Thymus (tissue), 11 donors: ENCODE results near the gene NDRG4. TPM values are rescaled to one million over a fixed set of nuclear protein-coding genes. Genes with fewer than 3 reads are reported as not detected.

Source experiments
- DNase-seq, 9 donors: peaks; one replicate each; pipeline ENCODE4 v3.0.0-alpha.2; 2013; ENCODE audit warnings: low spot score in 9 of 9, low read depth in 6 of 9, missing footprints in 1 of 9
- H3K27ac ChIP-seq, 2 donors: one replicate each; pipeline ENCODE4 v1.5.1; 2013; ENCODE audit warnings: control low read depth in 1 of 2, low read depth in 1 of 2, low read length in 1 of 2, mild to moderate bottlenecking in 1 of 2, moderate library complexity in 1 of 2
- H3K27me3 ChIP-seq, 2 donors: one replicate each; pipeline ENCODE4 v1.5.1; 2013; ENCODE audit warnings: low read length in 1 of 2; ENCODE audit not compliant: control insufficient read depth in 2 of 2, insufficient read depth in 1 of 2
- H3K36me3 ChIP-seq, 2 donors: one replicate each; pipeline ENCODE4 v1.5.1; 2013; ENCODE audit warnings: low read length in 1 of 2, mild to moderate bottlenecking in 1 of 2, moderate library complexity in 1 of 2; ENCODE audit not compliant: control insufficient read depth in 2 of 2, insufficient read depth in 2 of 2
- H3K4me1 ChIP-seq, 2 donors: one replicate each; pipeline ENCODE4 v1.5.1; 2013; ENCODE audit warnings: low read length in 2 of 2; ENCODE audit not compliant: control insufficient read depth in 2 of 2, insufficient read depth in 2 of 2
- H3K4me3 ChIP-seq, 2 donors: one replicate each; pipeline ENCODE4 v1.5.1; 2013; ENCODE audit warnings: low read length in 2 of 2, control low read depth in 1 of 2, mild to moderate bottlenecking in 1 of 2
- H3K9me3 ChIP-seq, 2 donors: one replicate each; pipeline ENCODE4 v1.5.1; 2013; ENCODE audit warnings: low read length in 1 of 2, mild to moderate bottlenecking in 1 of 2; ENCODE audit not compliant: control insufficient read depth in 2 of 2, insufficient read depth in 1 of 2
- WGBS: extraction: QIAGEN DNeasy Blood & Tissue Kit; methylation state at CpG from one replicate; pipeline ENCODE4 v1.1.7; 2013; 5-methylcytosine and 5-hydroxymethylcytosine counted together
- polyA plus RNA-seq: library from polyadenylated mRNA; stranded (reverse); fragments of 200-250 nt; gene quantifications from one replicate; pipeline ENCODE4 v1.2.3, GENCODE V29; 2013
- total RNA-seq: library from RNA; stranded (reverse); fragments of 120-200 nt; gene quantifications from one replicate; pipeline ENCODE4 v1.2.4, GENCODE V29; 2013
- donor health status: healthy.

NDRG4 gene
- total and polyA plus RNA-seq, 2 donors, result 3.0 to 15.7 TPM

GRCh38 chr16:58462997-58463941 lies 36.7 kb upstream of the NDRG4 start:
- no peaks in the 10 kb centered on the region for H3K36me3 ChIP-seq
- H3K9me3 ChIP-seq, result no peaks in the 10 kb centered on the region
- H3K4me3 ChIP-seq, result peak overlapping the region in 1 of 2 donors; percentile 43
- peaks cover 54 to 92% of the 10 kb centered on the region in 2 donors for H3K27me3 ChIP-seq
- no peak for DNase-seq
- 3% methylated on average over 113 of the region's 113 CpGs for WGBS
- H3K27ac ChIP-seq, result no peak overlapping the region
- no peaks in the 10 kb centered on the region for H3K4me1 ChIP-seq

- H3K36me3 ChIP-seq, result no peaks in the 10 kb centered on the region
- H3K27me3 ChIP-seq, result peaks cover 56 to 91% of the 10 kb centered on the region in 2 donors
- DNase-seq, result no peak
- 3% methylated on average over 86 of the region's 86 CpGs for WGBS
- H3K4me1 ChIP-seq, result no peaks in the 10 kb centered on the region
- H3K27ac ChIP-seq, result no peak overlapping the region
- H3K9me3 ChIP-seq, result no peaks in the 10 kb centered on the region
- peak overlapping the region in 1 of 2 donors; percentile 43 for H3K4me3 ChIP-seq
These were observed 35.7 kb upstream of the NDRG4 start for GRCh38 chr16:58464047-58464915.

DNA sequence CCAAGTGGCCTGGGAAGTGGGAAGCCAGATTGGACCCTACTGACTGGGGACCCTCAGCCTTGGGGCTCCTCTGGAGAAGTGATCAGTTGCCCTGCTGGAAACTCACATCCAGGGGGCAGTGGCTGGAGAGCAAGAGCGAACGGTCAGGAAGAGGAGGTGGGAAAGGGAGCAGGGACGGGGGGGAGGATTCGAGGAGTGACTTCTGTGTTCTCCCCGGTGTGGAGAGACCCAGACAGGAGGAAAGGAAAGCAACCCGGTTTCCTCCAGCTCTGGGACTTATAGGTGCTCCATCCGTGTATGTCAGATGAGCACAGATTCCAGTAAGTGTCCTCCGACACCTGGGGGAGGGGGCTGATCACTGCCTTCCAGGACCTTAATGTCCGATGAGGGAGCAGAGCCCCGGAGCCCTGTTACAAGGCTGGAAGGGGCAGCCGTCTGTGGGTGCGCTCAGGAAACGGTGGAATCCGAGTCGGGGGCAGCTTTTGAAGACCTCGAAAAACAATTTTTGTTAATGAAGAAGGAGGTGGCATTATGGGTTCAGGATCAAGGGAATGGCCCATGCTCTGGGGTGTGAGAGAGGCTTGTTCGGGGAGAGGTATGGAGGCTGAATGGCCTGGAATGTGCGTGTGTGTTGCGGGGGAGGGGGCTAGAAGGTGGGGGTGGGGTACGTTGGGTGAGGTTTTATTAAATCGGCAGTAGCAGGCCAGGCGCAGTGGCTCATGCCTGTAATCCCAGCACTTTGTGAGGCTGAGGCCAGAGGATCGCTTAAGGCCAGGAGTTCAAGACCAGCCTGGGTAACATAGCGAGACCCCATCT lies 34.8 kb upstream of the NDRG4 start:
- Histone ChIP-seq H3K4me3 (no peak overlapping the region), H3K27ac (no peak overlapping the region), H3K27me3 (peaks cover 56 to 84% of the 10 kb centered on the region in 2 donors), H3K36me3 (no peaks in the 10 kb centered on the region), H3K4me1 (no peaks in the 10 kb centered on the region), H3K9me3 (no peaks in the 10 kb centered on the region)
- no peak for DNase-seq
- 20% methylated on average over 24 of the region's 24 CpGs for WGBS

DNA sequence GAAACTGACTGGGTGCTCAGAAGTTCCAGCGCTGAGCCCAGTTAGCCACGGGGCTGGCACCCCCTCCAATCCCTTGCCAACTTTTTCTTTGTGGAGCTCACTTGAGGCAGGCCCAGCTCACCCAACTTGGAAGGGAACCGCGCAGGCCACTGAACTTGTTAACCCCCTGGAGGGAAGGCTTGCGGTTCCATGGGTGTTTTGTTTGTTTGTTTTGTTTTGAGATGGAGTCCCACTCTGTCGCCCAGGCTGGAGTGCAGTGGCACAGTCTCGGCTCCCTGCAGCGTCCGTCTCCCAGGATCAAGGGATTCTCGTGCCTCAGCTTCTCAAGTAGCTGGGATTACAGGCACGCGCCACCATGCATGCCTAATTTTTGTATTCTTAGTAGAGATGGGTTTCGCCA lies 34.1 kb upstream of the NDRG4 start:
- Histone ChIP-seq H3K36me3 (no peaks in the 10 kb centered on the region), H3K9me3 (no peaks in the 10 kb centered on the region), H3K27ac (no peak overlapping the region), H3K4me3 (no peak overlapping the region), H3K27me3 (peaks cover 55 to 77% of the 10 kb centered on the region in 2 donors), H3K4me1 (no peaks in the 10 kb centered on the region)
- 86% methylated on average over 13 of the region's 13 CpGs for WGBS
- no peak for DNase-seq

GRCh38 chr16:58466396-58466795 lies 33.5 kb upstream of the NDRG4 start:
- no peak for DNase-seq
- Histone ChIP-seq H3K27ac (no peak overlapping the region), H3K4me1 (no peaks in the 10 kb centered on the region), H3K27me3 (peaks cover 51 to 75% of the 10 kb centered on the region in 2 donors), H3K9me3 (no peaks in the 10 kb centered on the region), H3K36me3 (no peaks in the 10 kb centered on the region), H3K4me3 (no peak overlapping the region)
- WGBS, result 85% methylated on average over 3 of the region's 3 CpGs

DNA sequence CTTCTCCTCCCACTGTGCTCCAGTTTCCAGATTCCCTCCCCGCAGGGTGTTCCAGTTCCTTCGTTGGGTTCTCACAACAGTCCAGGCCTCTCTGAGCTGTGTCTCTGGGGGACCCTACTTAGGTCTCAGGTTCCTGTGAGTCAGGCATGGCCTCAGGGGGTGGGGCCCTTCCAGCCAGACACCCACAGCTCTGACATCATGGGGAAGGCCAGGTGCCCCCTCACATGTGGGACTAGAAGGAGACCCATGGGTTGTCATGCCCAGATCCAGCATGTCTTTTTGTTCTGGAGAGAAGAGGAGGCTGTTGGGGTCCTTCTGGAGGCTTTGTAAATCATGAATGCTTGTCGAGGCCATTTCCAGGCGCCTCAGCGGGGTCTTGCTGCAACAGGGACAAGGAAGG lies 32.0 kb upstream of the NDRG4 start:
- no peaks in the 10 kb centered on the region for H3K36me3 ChIP-seq
- H3K27me3 ChIP-seq, result peaks cover 40 to 69% of the 10 kb centered on the region in 2 donors
- no peak overlapping the region for H3K4me3 ChIP-seq
- WGBS, result 95% methylated on average over 5 of the region's 5 CpGs
- H3K27ac ChIP-seq, result no peak overlapping the region
- no peaks in the 10 kb centered on the region for H3K4me1 ChIP-seq
- no peaks in the 10 kb centered on the region for H3K9me3 ChIP-seq
- no peak for DNase-seq

DNA sequence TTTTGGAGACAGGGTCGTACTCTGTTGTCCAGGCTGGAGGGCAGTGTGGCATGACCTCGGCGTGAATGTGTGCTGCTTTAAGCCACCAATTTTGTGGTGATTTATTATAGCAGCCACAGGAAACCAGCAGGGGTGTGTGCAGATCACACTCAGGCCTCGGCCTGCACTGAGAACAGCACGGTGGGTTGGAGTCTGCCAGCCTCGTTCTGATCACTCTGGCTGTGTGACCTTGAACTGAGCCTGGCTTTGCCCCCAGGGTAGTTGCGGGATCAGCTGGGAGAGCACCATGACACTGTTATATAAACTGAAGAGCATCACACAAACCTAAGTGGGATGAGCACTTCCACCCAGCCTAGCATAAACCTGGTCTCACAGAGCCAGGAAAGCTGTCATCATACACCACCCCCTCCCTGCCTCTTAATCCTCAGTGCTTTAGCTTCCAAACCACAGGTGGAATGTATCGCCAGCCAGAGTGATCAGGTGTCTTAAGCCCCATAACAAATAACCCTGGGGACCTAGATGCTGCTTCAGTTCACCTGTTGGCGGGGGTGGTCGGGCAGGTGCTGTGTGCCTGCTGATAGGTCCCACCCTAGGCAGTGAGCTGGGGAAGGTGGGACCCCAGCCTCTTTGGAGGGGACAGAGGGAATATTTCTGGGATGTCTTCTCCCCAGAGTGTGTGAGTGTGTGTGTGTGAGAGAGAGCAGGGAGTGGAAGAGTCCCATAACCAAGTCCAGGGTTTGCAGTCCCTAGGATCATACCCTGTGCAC lies 28.6 kb upstream of the NDRG4 start:
- no peaks in the 10 kb centered on the region for H3K9me3 ChIP-seq
- WGBS, result 53% methylated on average over 10 of the region's 10 CpGs
- no peak overlapping the region for H3K4me3 ChIP-seq
- H3K27ac ChIP-seq, result no peak overlapping the region
- H3K36me3 ChIP-seq, result no peaks in the 10 kb centered on the region
- no peaks in the 10 kb centered on the region for H3K4me1 ChIP-seq
- peaks cover 5 to 38% of the 10 kb centered on the region in 2 donors for H3K27me3 ChIP-seq
- DNase-seq, result no peak

GRCh38 chr16:58472266-58472665 lies 27.7 kb upstream of the NDRG4 start:
- Histone ChIP-seq H3K36me3 (no peaks in the 10 kb centered on the region), H3K9me3 (no peaks in the 10 kb centered on the region), H3K4me1 (no peaks in the 10 kb centered on the region), H3K4me3 (no peak overlapping the region), H3K27ac (no peak overlapping the region), H3K27me3 (peaks cover 2 to 31% of the 10 kb centered on the region in 2 donors)
- 96% methylated on average over 9 of the region's 9 CpGs for WGBS
- DNase-seq, result no peak
